Body of pancreas (tissue), 4 donors: Measurements from ENCODE around the gene SAMD10.

Source experiments
- POLR2A ChIP-seq, 3 donors: fragments of 450-650 bp; IDR thresholded peaks; one replicate each; pipeline ENCODE4 v1.6.1; 2016; ENCODE audit warnings: antibody characterized with exemption in 3 of 3, mild to moderate bottlenecking in 2 of 3
- TF ChIP-seq, protein P1 (sequence below), 7 experiments: fragments of 450-650 bp in 4 of 7; fragments of 200-600 bp in 3 of 7; sonication (generic) in 3 of 7; IDR thresholded peaks; one replicate each; pipeline ENCODE4 v1.5.1; 2016 to 2019; ENCODE audit warnings: antibody characterized with exemption in 7 of 7

DNA sequence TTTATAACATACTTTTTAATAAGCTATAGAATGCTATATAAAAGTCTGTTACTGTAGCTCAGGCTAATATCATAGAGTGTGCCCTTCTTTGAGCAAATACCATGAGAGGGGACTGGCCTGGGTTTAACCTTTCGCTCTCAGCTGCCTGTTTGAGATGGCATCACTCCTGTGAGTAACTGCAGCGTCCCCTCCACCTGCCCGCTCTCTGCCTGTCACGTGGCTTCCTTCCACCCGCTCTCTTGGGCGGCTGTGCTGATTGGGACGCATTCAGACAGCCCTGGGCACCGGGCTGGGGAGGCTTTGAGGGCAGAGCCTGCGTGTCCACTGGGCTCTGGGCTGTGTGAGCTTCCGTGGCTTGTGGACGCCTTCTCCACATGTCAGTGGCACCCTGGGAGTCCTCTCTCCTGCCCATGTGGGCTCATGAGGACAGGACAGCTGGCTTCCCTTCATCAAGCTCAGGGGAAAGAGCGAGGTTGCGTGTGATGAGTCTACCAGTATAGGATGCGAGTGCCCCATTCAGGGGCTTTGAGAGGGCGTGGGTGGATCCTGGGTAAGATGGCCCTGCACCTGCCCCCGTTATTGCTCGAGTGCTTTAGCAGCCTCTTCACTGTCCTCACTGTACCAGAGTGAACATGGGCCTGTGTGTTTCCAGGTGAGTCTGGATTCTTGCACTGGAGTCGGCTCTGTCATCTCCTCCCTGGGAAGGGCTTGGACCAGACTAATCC is 45.8 kb upstream of the SAMD10 start:
- TF ChIP-seq, protein P1, sequence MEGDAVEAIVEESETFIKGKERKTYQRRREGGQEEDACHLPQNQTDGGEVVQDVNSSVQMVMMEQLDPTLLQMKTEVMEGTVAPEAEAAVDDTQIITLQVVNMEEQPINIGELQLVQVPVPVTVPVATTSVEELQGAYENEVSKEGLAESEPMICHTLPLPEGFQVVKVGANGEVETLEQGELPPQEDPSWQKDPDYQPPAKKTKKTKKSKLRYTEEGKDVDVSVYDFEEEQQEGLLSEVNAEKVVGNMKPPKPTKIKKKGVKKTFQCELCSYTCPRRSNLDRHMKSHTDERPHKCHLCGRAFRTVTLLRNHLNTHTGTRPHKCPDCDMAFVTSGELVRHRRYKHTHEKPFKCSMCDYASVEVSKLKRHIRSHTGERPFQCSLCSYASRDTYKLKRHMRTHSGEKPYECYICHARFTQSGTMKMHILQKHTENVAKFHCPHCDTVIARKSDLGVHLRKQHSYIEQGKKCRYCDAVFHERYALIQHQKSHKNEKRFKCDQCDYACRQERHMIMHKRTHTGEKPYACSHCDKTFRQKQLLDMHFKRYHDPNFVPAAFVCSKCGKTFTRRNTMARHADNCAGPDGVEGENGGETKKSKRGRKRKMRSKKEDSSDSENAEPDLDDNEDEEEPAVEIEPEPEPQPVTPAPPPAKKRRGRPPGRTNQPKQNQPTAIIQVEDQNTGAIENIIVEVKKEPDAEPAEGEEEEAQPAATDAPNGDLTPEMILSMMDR (IDR thresholded peaks at IDR 0.05): no peak
- no peak for TF ChIP-seq POLR2A (IDR thresholded peaks at IDR 0.05)
